GM12878 (cell line): Measurements from ENCODE around the gene C20orf144. TPM values are rescaled to one million over a fixed set of nuclear protein-coding genes. Genes with fewer than 3 reads are reported as not detected.

Source experiments
- ATAC-seq: fragments of 200-7000 bp; cut with Tn5 transposase; 3 replicates; pipeline ENCODE4 v1.9.1; 2020; ENCODE audit warnings: mild to moderate bottlenecking, moderate library complexity
- BruUV-seq: library from RNA; stranded (reverse); fragments of 400-500 nt; replicated peaks from 2 replicates; lab custom pipeline; 2021; lab: Mats Ljungman, UMichigan
- CTCF ChIA-PET: fragments of 300-600 bp; sonication (Branson Sonifier 250); formaldehyde crosslinking; extraction: SDS; loops from one replicate; lab custom pipeline; 2021; ENCODE audit warnings: inconsistent platforms; lab: Yijun Ruan, JAX
- POLR2A ChIA-PET: fragments of 350-600 bp; formaldehyde crosslinking; extraction: SDS; loops from one replicate; lab custom pipeline; 2021; ENCODE audit warnings: inconsistent platforms; lab: Charles Lee
- RAD21 ChIA-PET: fragments of 300-600 bp; sonication (Branson Sonifier 250); formaldehyde crosslinking; loops from one replicate; lab custom pipeline; 2023; ENCODE audit warnings: antibody characterized with exemption; ENCODE audit not compliant: unreplicated experiment; lab: Charles Lee
- SMC1A ChIA-PET: fragments of 300-600 bp; sonication (Branson Sonifier 250); formaldehyde crosslinking; loops from one replicate; lab custom pipeline; 2023; ENCODE audit not compliant: unreplicated experiment, uncharacterized antibody; lab: Charles Lee
- DNase-seq: peaks from one replicate; pipeline ENCODE4 v3.0.0-alpha.2; 2011; ENCODE audit warnings: low read depth, low spot score
- FAIRE-seq: peaks from 3 replicates; lab custom pipeline; 2011; peaks lifted over from hg19 to GRCh38; lab: Jason Lieb, UNC
- H2AFZ ChIP-seq: 2 replicates; pipeline ENCODE4 v1.6.0; 2011; ENCODE audit warnings: low read depth, low read length, control low read depth; ENCODE audit not compliant: control insufficient read depth
- H3K27ac ChIP-seq: 2 replicates; pipeline ENCODE4 v1.5.1; 2011; ENCODE audit warnings: control low read depth; ENCODE audit not compliant: control insufficient read depth, insufficient read depth
- H3K27me3 ChIP-seq, 2 experiments: replicated peaks in 1 of 2; 2 replicates each; pipeline versions ENCODE4 v1.6.0 to v1.6.1; 2011; ENCODE audit warnings: low read length in 1 of 2; ENCODE audit not compliant: control insufficient read depth in 2 of 2, insufficient read depth in 2 of 2
- H3K36me3 ChIP-seq, 2 experiments: 2 replicates each; pipeline ENCODE4 v1.5.1; 2011; ENCODE audit warnings: low read length in 1 of 2; ENCODE audit not compliant: control insufficient read depth in 2 of 2, insufficient read depth in 2 of 2
- H3K4me1 ChIP-seq: 2 replicates; pipeline ENCODE4 v1.6.1; 2011; ENCODE audit warnings: mild to moderate bottlenecking, low read length, moderate library complexity, mixed read lengths; ENCODE audit not compliant: control insufficient read depth, insufficient read depth
- H3K4me2 ChIP-seq: 2 replicates; pipeline ENCODE4 v1.6.0; 2011; ENCODE audit warnings: control low read depth; ENCODE audit not compliant: control insufficient read depth, insufficient read depth
- H3K4me3 ChIP-seq: fragments of 200-600 bp; sonication (generic); 2 replicates; pipeline ENCODE4 v1.5.1; 2016
- H3K79me2 ChIP-seq: 2 replicates; pipeline ENCODE4 v1.6.0; 2011; ENCODE audit warnings: low read length; ENCODE audit not compliant: control insufficient read depth, insufficient read depth
- H3K9ac ChIP-seq: 2 replicates; pipeline ENCODE4 v1.8.0; 2011; ENCODE audit warnings: low read length, control low read depth, mixed read lengths; ENCODE audit not compliant: control insufficient read depth, insufficient read depth
- H3K9me3 ChIP-seq: replicated peaks from 3 replicates; pipeline ENCODE4 v1.5.1; 2011; ENCODE audit warnings: mild to moderate bottlenecking, low read length; ENCODE audit not compliant: control insufficient read depth, insufficient read depth
- H4K20me1 ChIP-seq: 2 replicates; pipeline ENCODE4 v1.6.0; 2011; ENCODE audit not compliant: control insufficient read depth, insufficient read depth
- BMI1 ChIP-seq: fragments of 450-650 bp; IDR thresholded peaks from 2 replicates; pipeline ENCODE4 v1.6.1; 2016; ENCODE audit warnings: mild to moderate bottlenecking, moderate library complexity, borderline replicate concordance
- GABPA ChIP-seq: IDR thresholded peaks from 2 replicates; pipeline ENCODE4 v1.6.1; 2014; ENCODE audit warnings: antibody characterized with exemption, low read depth, mild to moderate bottlenecking, inconsistent platforms
- JUND ChIP-seq: IDR thresholded peaks from 2 replicates; pipeline ENCODE4 v1.6.1; 2012; ENCODE audit warnings: low read depth, mild to moderate bottlenecking, low read length, improper control_type of control experiment, moderate library complexity
- MYB ChIP-seq: fragments of 150-350 bp; IDR thresholded peaks from 2 replicates; pipeline ENCODE4 v1.6.1; 2014; ENCODE audit warnings: mild to moderate bottlenecking, low read depth, low read length, borderline replicate concordance
- NR2C1 ChIP-seq: fragments of 450-650 bp; IDR thresholded peaks from 2 replicates; pipeline ENCODE4 v1.6.1; 2017; ENCODE audit warnings: antibody characterized with exemption, mild to moderate bottlenecking, moderate library complexity
- SMARCA5 ChIP-seq: fragments of 450-650 bp; IDR thresholded peaks from 2 replicates; pipeline ENCODE4 v1.6.1; 2017; ENCODE audit warnings: mild to moderate bottlenecking
- SREBF2 ChIP-seq: IDR thresholded peaks from 2 replicates; pipeline ENCODE4 v1.6.1; 2012; ENCODE audit warnings: mild to moderate bottlenecking, low read length
- SUZ12 ChIP-seq: fragments of 200-600 bp; sonication (generic); IDR thresholded peaks from one replicate; pipeline ENCODE4 v1.6.1; 2018; ENCODE audit warnings: antibody characterized with exemption, mild to moderate bottlenecking; ENCODE audit not compliant: unreplicated experiment
- ZNF24 ChIP-seq: fragments of 450-650 bp; IDR thresholded peaks from 2 replicates; pipeline ENCODE4 v1.6.1; 2017; ENCODE audit warnings: antibody characterized with exemption, mild to moderate bottlenecking
- WGBS: methylation state at CpG from one replicate; pipeline ENCODE4 v1.1.6; 2016; ENCODE audit warnings: low lambda C conversion rate; ENCODE audit not compliant: insufficient replicate concordance, insufficient coverage; ENCODE audit errors: missing lambda C conversion rate; 5-methylcytosine and 5-hydroxymethylcytosine counted together
- in situ Hi-C: fragments of 300-500 bp; cut with MboI; formaldehyde crosslinking; loops from 9 replicates; pipeline ENCODE4 v1.14.3; 2018; ENCODE audit warnings: mixed read lengths
- intact Hi-C: fragments of 100-400 bp; cut with micrococcal nuclease; formaldehyde crosslinking; loops from one replicate; pipeline ENCODE4 v1.14.2; 2022; ENCODE audit not compliant: unreplicated experiment
- polyA plus RNA-seq, 11 experiments: library from polyadenylated mRNA; depleted of rRNA in 4 of 11; unstranded in 6 of 11; stranded (reverse) in 5 of 11; fragments of >200 nt; fragmentation: Nextera tagmentation in 4 of 11; fragmentation: Illumina TruSeq in 1 of 11; extraction: Ambion mirVana in 4 of 11; extraction: Trizol in 1 of 11; gene quantifications; 1 replicate in 1 of 11; 2 replicates in 10 of 11; pipeline versions ENCODE4 v1.2.1 to v1.2.3, GENCODE V29; 2011 to 2016; ENCODE audit warnings: inconsistent platforms in 2 of 11, missing spikeins in 2 of 11, low read depth in 1 of 11
- total RNA-seq, 4 experiments: library from RNA; depleted of rRNA in 3 of 4; stranded (reverse); fragments of >200 nt in 3 of 4; fragmentation: Illumina TruSeq in 1 of 4; extraction: Trizol in 1 of 4; gene quantifications; 2 replicates each; pipeline versions ENCODE4 v1.2.1 to v1.2.3, GENCODE V29; 2013 to 2021
- TF ChIP-seq, protein P1 (sequence below): IDR thresholded peaks from 2 replicates; pipeline ENCODE4 v1.6.1; 2012; ENCODE audit warnings: improper control_type of control experiment, low read depth, low read length; ENCODE audit not compliant: insufficient replicate concordance
- TF ChIP-seq, protein P2 (sequence below): fragments of 450-650 bp; IDR thresholded peaks from 2 replicates; pipeline ENCODE4 v1.6.1; 2017; ENCODE audit warnings: antibody characterized with exemption, mild to moderate bottlenecking, moderate library complexity
- TF ChIP-seq, protein P3 (sequence below): fragments of 450-650 bp; IDR thresholded peaks from 2 replicates; pipeline ENCODE4 v1.6.1; 2017; ENCODE audit warnings: mild to moderate bottlenecking
- TF ChIP-seq, protein P4 (sequence below): IDR thresholded peaks from 2 replicates; pipeline ENCODE4 v1.6.1; 2012; ENCODE audit warnings: low read length, inconsistent platforms

C20orf144 gene
- total and polyA plus RNA-seq, 10 of the 15 experiments (the other 5 are each of a cell fraction or from before 2014, with no cell fraction given): 0.04 to 0.62 (median 0.23) TPM; not detected in 2

DNA sequence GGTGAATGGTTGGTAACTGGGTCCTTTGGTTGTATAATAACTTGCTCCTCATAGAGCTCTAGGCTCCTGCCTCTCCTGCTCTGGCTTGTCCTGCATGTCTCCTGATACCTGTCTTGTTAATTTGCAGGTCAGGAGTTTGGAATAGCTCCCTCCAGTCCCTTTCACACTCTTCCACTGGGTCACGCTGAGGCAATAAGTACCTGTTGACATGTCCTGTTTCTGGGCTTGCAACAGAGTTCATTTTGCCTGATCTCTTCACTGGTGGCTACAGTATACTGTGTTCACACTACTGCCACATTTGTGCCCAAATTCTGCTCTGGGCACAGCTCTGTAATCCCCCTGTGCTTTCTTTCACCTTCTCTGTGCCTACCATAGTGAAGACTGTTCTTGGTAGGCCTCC is 25.4 kb upstream of the C20orf144 start:
- Histone ChIP-seq H3K9ac (no peak overlapping the region), H3K36me3 (peaks cover 2 to 9% of the 10 kb centered on the region in 2 experiments; a peak in 3 of 4 replicates), H3K4me1 (no peaks in the 10 kb centered on the region), H4K20me1 (no peaks in the 10 kb centered on the region), H2AFZ (no peak overlapping the region), H3K79me2 (no peaks in the 10 kb centered on the region), H3K4me2 (no peak overlapping the region), H3K4me3 (no peak overlapping the region), H3K9me3 (no peaks in the 10 kb centered on the region), H3K27ac (no peak overlapping the region), H3K27me3 (no peaks in the 10 kb centered on the region)
- DNase-seq (no peak), ATAC-seq (no peak), FAIRE-seq (no peak)
- WGBS: 100% methylated on average over 1 of the region's 1 CpG
- no TSS peak for BruUV-seq
- ChIA-PET SMC1A (interaction anchor here (1.3 kb wide), 1 partner anchor 11 kb away, joined by 4 read pairs; no protein-coding TSS in a partner anchor), POLR2A (interaction anchor here (0.5 to 0.6 kb wide), 2 partner anchors 120 to 259 kb away, joined by 3 read pairs; no protein-coding TSS in a partner anchor), CTCF (interaction anchor here (1.0 kb wide), 1 partner anchor 17 kb away, joined by 3 read pairs; no protein-coding TSS in a partner anchor), RAD21 (no interaction called here)
- in situ Hi-C loops: no loop called here
- intact Hi-C loops: no loop called here
- no peak for TF ChIP-seq MYB
- TF ChIP-seq SREBF2: no peak
- TF ChIP-seq, protein P1, sequence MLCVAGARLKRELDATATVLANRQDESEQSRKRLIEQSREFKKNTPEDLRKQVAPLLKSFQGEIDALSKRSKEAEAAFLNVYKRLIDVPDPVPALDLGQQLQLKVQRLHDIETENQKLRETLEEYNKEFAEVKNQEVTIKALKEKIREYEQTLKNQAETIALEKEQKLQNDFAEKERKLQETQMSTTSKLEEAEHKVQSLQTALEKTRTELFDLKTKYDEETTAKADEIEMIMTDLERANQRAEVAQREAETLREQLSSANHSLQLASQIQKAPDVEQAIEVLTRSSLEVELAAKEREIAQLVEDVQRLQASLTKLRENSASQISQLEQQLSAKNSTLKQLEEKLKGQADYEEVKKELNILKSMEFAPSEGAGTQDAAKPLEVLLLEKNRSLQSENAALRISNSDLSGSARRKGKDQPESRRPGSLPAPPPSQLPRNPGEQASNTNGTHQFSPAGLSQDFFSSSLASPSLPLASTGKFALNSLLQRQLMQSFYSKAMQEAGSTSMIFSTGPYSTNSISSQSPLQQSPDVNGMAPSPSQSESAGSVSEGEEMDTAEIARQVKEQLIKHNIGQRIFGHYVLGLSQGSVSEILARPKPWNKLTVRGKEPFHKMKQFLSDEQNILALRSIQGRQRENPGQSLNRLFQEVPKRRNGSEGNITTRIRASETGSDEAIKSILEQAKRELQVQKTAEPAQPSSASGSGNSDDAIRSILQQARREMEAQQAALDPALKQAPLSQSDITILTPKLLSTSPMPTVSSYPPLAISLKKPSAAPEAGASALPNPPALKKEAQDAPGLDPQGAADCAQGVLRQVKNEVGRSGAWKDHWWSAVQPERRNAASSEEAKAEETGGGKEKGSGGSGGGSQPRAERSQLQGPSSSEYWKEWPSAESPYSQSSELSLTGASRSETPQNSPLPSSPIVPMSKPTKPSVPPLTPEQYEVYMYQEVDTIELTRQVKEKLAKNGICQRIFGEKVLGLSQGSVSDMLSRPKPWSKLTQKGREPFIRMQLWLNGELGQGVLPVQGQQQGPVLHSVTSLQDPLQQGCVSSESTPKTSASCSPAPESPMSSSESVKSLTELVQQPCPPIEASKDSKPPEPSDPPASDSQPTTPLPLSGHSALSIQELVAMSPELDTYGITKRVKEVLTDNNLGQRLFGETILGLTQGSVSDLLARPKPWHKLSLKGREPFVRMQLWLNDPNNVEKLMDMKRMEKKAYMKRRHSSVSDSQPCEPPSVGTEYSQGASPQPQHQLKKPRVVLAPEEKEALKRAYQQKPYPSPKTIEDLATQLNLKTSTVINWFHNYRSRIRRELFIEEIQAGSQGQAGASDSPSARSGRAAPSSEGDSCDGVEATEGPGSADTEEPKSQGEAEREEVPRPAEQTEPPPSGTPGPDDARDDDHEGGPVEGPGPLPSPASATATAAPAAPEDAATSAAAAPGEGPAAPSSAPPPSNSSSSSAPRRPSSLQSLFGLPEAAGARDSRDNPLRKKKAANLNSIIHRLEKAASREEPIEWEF: no peak
- TF ChIP-seq SMARCA5: no peak
- no peak for TF ChIP-seq SUZ12
- TF ChIP-seq, protein P2, sequence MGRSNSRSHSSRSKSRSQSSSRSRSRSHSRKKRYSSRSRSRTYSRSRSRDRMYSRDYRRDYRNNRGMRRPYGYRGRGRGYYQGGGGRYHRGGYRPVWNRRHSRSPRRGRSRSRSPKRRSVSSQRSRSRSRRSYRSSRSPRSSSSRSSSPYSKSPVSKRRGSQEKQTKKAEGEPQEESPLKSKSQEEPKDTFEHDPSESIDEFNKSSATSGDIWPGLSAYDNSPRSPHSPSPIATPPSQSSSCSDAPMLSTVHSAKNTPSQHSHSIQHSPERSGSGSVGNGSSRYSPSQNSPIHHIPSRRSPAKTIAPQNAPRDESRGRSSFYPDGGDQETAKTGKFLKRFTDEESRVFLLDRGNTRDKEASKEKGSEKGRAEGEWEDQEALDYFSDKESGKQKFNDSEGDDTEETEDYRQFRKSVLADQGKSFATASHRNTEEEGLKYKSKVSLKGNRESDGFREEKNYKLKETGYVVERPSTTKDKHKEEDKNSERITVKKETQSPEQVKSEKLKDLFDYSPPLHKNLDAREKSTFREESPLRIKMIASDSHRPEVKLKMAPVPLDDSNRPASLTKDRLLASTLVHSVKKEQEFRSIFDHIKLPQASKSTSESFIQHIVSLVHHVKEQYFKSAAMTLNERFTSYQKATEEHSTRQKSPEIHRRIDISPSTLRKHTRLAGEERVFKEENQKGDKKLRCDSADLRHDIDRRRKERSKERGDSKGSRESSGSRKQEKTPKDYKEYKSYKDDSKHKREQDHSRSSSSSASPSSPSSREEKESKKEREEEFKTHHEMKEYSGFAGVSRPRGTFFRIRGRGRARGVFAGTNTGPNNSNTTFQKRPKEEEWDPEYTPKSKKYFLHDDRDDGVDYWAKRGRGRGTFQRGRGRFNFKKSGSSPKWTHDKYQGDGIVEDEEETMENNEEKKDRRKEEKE: no peak
- no peak for TF ChIP-seq ZNF24
- TF ChIP-seq, protein P3, sequence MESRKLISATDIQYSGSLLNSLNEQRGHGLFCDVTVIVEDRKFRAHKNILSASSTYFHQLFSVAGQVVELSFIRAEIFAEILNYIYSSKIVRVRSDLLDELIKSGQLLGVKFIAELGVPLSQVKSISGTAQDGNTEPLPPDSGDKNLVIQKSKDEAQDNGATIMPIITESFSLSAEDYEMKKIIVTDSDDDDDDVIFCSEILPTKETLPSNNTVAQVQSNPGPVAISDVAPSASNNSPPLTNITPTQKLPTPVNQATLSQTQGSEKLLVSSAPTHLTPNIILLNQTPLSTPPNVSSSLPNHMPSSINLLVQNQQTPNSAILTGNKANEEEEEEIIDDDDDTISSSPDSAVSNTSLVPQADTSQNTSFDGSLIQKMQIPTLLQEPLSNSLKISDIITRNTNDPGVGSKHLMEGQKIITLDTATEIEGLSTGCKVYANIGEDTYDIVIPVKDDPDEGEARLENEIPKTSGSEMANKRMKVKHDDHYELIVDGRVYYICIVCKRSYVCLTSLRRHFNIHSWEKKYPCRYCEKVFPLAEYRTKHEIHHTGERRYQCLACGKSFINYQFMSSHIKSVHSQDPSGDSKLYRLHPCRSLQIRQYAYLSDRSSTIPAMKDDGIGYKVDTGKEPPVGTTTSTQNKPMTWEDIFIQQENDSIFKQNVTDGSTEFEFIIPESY: no peak
- TF ChIP-seq, protein P4, sequence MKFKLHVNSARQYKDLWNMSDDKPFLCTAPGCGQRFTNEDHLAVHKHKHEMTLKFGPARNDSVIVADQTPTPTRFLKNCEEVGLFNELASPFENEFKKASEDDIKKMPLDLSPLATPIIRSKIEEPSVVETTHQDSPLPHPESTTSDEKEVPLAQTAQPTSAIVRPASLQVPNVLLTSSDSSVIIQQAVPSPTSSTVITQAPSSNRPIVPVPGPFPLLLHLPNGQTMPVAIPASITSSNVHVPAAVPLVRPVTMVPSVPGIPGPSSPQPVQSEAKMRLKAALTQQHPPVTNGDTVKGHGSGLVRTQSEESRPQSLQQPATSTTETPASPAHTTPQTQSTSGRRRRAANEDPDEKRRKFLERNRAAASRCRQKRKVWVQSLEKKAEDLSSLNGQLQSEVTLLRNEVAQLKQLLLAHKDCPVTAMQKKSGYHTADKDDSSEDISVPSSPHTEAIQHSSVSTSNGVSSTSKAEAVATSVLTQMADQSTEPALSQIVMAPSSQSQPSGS: no peak
- no peak for TF ChIP-seq NR2C1
- TF ChIP-seq BMI1: no peak
- no peak for TF ChIP-seq GABPA
- no peak for TF ChIP-seq JUND
